K562 treated with DMSO at 1 percent for 12 hours (cell line): Measurements from ENCODE around the gene SOX1. TPM values are rescaled to one million over a fixed set of nuclear protein-coding genes. Genes with fewer than 3 reads are reported as not detected.

Experiments used
- total RNA-seq: library from RNA; unstranded; fragments of 300-600 nt; gene quantifications from 2 replicates; pipeline ENCODE4 v1.2.3, GENCODE V29; 2022; ENCODE audit not compliant: insufficient read depth

Gene SOX1
- not detected in 2 replicates for total RNA-seq

GRCh38 chr13:112067116-112067741, at the start of gene SOX1:
TSS of gene SOX1 (plus strand) at chr13:112067149. CDS start at chr13:112067659, 510 bp downstream.

